VCaP (cell line): ENCODE measurements around the gene SLC23A2.

Source experiments
- H3K27ac ChIP-seq: fragments of 450-650 bp; 2 replicates; pipeline ENCODE4 v1.5.1; 2017
- TF ChIP-seq, protein P1 (sequence below): fragments of 450-650 bp; conservative IDR thresholded peaks from 2 replicates; pipeline ENCODE4 v1.5.1; 2017; ENCODE audit warnings: mild to moderate bottlenecking, moderate library complexity

SLC23A2 gene

DNA sequence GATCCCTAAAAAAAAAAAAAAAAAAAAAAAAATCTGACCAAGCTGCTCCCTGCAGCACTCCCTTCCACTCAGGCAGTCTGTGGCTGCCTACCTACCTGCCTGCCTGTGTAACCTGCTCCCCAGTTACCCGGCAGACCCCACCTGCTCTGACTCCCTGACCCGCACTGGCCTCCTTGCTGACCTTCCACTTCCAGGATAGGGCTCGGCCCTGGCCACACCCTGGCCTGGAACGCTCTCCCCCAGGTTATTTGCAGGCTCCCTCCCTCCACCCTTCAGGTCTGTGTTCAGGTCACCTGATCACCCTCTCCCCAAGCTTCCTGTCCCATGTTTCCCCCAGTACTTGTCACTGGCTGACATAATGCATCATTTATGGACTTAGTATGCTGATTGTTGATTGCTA, 134.3 kb downstream of the SLC23A2 start:
- TF ChIP-seq, protein P1, sequence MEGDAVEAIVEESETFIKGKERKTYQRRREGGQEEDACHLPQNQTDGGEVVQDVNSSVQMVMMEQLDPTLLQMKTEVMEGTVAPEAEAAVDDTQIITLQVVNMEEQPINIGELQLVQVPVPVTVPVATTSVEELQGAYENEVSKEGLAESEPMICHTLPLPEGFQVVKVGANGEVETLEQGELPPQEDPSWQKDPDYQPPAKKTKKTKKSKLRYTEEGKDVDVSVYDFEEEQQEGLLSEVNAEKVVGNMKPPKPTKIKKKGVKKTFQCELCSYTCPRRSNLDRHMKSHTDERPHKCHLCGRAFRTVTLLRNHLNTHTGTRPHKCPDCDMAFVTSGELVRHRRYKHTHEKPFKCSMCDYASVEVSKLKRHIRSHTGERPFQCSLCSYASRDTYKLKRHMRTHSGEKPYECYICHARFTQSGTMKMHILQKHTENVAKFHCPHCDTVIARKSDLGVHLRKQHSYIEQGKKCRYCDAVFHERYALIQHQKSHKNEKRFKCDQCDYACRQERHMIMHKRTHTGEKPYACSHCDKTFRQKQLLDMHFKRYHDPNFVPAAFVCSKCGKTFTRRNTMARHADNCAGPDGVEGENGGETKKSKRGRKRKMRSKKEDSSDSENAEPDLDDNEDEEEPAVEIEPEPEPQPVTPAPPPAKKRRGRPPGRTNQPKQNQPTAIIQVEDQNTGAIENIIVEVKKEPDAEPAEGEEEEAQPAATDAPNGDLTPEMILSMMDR, result no peak
- peak overlapping the region; percentile 80 for H3K27ac ChIP-seq

DNA sequence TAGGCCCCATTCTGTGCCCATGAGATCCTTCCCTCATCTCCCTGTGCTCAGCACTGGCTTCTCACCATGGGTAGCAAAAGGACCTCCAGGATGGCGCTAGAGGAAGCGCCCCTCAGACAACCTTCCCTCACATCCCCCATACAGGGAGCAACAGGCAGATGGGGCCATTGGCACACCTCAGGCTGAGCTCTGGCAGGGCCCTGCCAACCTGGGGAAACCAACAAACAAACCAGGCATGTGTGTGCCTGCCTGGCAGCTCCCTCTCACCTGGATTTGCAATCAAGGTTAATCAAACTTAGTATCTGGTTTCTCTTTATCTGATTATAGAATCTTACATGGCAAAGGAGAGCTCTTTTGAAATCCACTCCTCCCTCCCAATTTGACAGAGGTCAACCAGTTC, 134.9 kb downstream of the SLC23A2 start:
- peak overlapping the region; percentile 80 for H3K27ac ChIP-seq
- TF ChIP-seq, protein P1, result no peak; the same call in 1 of the 2 replicates

DNA sequence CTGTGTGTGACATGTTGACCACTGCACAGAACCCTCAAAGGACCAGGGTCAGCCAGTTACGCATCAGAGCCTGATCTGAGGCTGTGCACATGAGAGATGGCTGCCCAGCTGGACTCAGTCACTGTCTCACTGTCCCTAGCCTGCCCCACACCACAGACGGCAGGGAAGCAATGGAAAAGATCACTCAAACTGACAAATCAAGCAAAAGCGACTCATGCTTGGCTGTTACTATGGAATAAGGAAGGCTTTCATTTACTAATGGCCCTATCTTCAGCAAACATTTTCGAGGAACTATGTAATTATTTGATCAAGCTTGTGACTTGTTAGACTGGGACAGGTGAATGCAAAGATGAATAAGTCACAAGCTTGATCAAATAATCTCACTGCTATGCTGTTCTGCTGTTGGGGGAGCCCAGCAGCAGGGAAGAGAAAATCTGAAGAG, 137.0 kb downstream of the SLC23A2 start:
- peak overlapping the region; percentile 80 for H3K27ac ChIP-seq
- TF ChIP-seq, protein P1, result no peak

DNA sequence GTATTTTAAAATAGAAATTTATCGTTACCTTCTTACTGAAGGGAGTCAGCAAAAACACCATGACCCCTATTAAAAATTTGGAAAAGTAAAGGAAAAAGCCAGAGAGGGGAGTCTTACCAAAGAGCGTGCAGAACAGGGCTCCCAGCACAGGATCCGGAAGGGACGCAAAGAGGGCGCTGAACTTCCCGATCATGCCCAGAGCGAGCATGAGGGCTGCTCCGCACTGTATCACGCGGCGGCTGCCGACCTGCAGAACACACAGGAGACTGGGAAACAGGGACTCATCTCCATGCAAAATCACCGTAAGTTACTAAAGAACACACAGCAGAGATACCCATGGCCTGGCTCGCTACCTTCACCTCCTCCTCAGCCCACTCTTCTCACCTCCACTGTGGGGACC, 138.6 kb downstream of the SLC23A2 start:
- TF ChIP-seq, protein P1, result no peak

DNA sequence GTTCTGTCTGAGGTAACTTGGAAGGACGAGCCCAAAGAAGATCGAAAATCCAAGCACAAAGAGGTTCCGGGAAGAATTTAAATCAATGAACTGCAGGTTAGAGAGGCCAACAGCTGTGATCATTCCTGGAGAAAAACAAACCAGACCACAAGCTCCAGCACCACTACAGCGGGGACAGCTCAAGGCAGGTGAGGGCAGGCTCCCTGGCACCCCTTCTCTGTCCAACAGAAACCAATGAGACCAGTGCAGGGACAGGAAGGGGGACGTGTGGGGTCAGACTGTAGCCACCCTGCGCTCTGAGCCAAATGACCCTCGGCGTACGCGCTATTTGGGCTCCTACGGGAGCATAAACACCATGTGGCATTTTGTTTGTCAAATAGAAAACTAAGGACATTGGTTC, 139.3 kb downstream of the SLC23A2 start:
- H3K27ac ChIP-seq, result no peak overlapping the region
- TF ChIP-seq, protein P1, result no peak

More for the DNA sequence above, 138.6 kb downstream of the SLC23A2 start:
- H3K27ac ChIP-seq, result peak overlapping the region; percentile 80; the same call in 1 of the 2 replicates

DNA sequence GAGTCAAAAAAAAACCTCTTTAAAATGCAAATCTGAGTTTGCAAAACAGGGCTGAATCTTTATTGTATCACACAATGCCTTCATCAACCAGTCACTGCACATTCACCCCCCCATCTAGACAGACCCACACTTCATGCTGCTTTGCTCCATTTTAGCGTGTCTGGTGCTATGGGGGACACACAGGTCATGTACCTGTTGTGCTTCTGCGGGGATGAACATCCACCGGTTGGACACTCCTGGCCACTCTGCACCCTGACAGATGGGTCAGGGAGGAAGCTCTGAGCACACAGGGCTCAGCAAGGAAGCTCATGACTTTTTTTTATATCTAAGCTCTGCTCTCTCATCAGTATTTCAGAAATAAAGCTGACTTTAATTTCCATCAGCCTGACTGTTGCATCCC, 143.3 kb downstream of the SLC23A2 start:
- TF ChIP-seq, protein P1, result no peak
- H3K27ac ChIP-seq, result no peak overlapping the region

DNA sequence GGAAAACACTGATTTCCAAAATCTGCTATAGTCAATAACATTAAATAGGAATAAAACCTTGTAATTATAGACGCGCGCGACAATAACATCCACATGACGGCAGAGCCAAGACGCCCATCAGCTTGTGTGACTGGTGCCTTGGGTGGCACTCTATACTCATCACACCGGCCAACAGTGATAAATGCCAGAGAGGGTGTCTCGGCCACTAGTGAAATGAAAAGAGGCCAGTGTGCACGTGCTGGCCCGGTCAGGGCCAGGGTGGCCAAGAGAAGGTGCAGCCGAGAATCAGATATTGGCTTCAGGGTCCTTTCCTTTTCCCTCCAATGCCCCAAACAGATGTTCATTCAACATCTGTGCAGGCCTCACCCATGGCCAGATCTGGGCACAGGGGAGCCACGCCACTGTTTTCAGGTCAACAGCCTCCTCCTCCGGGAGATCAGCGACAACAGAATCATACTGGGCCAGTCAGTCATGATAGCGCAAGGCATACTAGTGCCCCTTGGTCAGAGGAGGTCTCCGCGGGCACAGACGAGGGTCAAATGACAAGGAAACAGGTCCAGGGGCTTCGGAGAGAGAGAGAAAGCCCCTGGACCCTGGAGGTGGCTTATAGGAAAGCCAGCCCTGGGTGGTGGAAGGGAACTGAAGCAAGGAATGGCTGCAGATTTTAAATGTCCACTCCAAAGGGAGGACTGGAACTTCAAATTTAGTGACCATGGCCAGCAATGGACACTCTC, 145.1 kb downstream of the SLC23A2 start:
- TF ChIP-seq, protein P1, result no peak
- peak overlapping the region; percentile 78 for H3K27ac ChIP-seq
